GM18951 (cell line): Measurements from ENCODE around the gene P2RX4.
"Not testable (repeated sequence)": the region's sequence is repeated elsewhere in the genome, so short reads cannot be mapped to it uniquely, and the experiment has no call there.

Source experiments
- POLR2A ChIP-seq: IDR thresholded peaks from 4 replicates; pipeline ENCODE4 v1.6.1; 2011; ENCODE audit warnings: mild to moderate bottlenecking; ENCODE audit not compliant: insufficient read length, insufficient read depth; ENCODE audit errors: extremely low read depth
- in situ Hi-C: fragments of 300-500 bp; cut with MboI; formaldehyde crosslinking; loops from one replicate; pipeline ENCODE4 v1.12.0; 2022; ENCODE audit warnings: low sequenced_read_pairs, mixed read lengths, inconsistent platforms; ENCODE audit not compliant: unreplicated experiment

Gene P2RX4

DNA sequence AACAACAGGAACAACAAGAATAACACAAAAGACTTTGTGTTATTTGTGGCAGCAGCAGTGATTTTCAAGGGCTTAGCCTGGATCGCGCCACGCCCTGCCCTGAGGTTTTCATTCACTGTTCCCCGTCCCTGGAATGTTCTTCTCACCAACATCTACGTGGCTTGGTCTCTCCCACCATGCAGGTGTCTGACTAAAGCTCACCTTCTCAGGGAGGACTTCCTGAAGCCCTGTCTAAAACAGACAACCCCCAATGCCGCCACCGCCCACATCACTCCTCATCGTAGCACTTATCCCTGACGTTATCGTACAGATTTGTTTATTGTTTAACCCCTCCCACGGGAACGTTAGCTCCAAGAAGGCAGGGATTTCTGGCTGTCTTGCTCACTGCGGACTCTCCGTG lies 40.4 kb downstream of the P2RX4 start:
- no peak for TF ChIP-seq POLR2A
- in situ Hi-C loops: no loop called here

DNA sequence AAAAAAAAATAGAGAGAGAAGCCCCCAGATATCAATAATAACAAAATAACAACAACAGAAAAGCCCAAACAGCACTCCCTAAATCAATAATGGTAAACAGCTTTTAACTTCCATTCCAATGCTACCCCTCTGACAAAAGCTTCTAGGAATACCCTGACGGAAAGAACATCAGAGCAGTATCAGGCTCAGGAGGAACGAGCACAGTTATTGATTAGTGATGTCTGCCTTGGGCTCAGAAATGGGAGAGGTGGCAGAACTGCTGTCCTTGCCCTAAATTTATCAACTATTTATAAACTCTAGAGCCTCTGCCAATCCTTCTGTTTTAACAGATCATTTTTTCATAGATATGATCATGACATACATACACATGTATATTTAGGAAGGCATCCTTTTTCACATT lies 41.9 kb downstream of the P2RX4 start:
- TF ChIP-seq POLR2A: no peak
- in situ Hi-C loops: no loop called here

DNA sequence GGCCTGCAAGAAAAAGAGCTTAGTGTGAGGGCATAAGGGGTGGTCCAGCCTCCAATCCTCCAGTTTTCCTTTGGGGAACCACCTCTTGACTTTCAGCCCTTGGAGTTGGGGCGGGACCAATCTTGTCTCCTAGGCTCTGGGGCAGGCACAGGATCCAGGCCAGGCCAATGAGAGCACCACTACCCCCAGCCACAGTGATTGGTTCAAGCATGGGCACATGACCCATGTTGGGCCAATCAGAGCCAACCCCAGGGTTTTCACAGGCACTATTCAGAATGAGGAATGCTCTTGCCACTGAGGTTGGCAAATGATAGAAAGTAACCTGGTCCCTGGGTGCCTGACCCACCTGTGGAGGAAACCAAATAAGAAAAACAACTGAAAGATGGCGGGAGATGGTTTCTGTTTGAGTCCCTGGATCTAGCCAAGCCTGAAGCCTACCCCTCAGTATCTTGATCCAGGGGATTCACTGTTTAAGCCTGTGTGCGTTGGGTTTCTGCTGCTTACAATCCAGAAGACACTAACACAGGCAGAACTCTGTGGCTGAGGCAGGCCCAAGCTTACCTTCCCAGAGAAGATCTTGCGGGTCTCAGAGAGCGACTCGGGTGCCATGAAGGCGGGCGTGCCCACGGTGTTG lies 42.9 kb downstream of the P2RX4 start:
- in situ Hi-C loops: no loop called here
- TF ChIP-seq POLR2A: no peak

DNA sequence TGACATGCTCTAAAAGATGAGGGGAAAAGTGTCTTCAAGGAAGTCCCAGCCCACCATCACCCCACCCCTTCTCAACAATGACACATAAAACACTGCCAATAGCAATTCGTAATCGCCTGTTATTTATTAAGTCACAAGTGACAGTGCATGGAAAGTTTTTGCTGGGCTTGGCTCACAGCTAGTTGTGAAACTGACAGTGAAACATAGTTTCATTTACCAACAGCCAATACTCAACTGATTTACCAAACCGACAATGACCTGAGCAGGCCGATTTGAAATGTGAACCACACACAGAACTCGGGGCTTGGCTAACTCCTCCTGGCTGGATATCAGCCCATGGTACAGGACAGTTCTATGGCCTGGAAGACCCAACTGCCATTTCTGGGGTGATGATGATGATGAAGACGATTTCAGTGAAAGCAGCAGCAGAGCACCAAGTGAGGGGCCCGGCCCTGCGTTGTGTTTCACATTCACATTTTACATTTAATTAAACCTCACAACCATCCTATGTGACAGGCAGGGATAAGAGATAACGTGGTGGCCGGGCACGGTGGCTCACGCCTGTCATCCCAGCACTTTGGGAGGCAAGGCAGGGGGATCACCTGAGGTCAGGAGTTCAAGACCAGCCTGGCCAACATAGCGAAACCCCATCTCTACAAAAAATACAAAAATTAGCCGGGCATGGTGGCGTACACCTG lies 43.9 kb downstream of the P2RX4 start:
- TF ChIP-seq POLR2A: no peak

DNA sequence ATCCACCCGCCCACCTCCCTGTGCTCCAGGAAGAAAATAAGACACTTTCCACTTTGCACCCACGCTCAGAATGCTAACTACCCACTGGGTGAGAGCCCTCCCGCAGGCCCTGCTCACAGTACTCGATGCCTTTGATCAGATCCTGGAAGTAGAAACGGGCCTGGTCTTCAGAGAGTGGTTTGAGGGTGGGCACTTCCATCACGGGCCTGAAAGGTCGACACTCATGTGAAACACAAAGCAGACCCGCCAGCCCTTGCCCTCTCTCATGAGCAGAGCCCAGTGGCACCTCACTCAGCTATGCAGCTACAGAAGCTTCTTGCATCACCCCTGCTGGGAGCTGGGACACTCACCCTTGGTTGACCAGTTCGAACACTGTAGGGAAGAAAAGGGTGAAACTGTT lies 45.5 kb downstream of the P2RX4 start:
- in situ Hi-C loops: no loop called here
- TF ChIP-seq POLR2A: no peak

More for the DNA sequence above, 43.9 kb downstream of the P2RX4 start:
- in situ Hi-C loops: no loop called here

DNA sequence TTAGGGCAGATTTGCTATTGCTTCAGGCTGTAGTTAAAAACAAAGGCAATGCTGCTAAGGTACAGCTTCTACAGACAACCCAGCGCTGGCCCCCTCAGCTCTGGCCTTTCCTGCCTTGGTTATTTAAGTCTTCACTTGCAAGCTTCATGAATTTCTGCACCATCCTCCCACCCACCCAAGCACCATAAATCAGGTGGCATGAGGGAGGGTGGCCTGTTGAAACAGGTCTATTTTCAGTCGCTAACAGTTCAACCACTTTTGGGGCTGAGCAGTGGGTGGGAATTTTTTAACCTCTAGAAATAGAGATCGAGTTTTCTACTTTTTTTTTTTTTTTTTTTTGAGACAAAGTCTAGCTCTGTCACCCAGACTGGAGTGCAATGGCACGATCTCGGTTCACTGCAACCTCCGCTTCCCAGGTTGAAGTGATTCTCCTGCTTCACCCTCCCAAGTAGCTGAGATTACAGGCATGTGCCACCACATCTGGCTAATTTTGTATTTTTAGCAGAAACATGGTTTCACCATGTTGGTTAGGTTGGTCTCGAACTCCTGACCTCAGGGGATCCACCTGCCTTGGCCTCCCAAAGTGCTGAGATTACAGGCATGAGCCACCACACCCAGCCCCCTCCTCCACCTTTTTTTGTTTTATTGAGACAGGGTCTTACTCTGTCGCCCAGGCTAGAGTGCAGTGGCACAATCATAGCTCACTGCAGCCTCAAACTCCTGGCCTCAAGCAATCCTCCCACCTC lies 47.9 kb downstream of the P2RX4 start:
- in situ Hi-C loops: not testable (repeated sequence)

DNA sequence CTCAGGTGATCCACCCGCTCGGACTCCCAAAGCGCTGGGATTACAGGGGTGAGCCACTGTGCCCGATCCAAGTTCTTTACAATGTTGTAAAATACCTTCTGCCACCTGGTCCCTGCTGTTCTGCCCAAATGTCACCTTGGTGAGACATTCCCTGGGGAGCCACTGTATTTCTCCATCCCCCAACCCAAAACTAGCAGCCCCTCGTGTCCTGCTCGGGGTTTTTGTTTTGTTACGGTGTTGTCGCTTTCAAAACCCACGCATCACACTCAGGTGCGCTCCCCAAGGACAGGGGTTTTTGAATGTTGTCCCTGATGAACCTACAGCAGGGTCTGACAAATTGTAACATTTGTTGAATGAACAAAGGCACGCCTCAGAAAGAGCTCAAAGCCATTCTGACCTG lies 49.1 kb downstream of the P2RX4 start:
- in situ Hi-C loops: no loop called here
- TF ChIP-seq POLR2A: no peak

DNA sequence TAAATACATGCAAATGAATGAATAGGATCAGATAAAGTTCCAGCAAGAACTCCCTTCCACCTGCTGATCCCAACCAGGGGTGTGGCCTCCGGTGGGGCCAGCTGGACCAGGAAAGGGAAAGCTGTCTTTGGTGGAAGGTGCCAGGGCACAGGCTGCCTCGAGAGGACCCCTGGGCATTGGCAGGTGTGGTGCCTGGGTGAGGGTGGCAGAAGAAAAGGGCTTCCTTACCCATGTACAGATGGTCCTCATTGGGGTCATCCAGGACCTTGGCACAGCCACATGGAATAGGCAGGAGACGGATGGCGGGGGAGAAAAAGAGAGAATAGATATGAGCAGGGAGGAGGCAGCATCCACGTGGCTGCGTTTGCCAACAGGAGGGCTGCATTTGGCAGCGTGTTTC lies 50.2 kb downstream of the P2RX4 start:
- in situ Hi-C loops: no loop called here
- TF ChIP-seq POLR2A: no peak

DNA sequence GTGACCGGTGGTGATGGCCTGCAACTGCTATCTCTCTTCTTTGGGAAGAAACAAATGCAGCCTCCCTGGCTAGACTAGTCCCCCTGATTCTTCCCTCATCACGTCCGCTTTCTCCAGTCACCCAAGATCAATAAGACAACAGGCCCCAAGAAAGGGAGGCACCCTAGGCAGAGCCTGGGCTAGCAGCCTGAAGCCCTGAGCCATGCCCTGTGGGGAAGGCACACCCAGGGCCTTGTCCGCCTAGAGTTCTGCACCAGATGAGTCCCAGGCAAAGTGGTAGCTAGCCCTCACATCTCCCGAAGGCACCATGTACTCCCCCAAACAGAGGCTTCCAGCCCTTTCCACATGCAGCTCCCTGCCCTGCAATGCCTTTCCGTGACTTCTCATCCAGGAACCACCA lies 51.5 kb downstream of the P2RX4 start:
- in situ Hi-C loops: no loop called here
- no peak for TF ChIP-seq POLR2A

DNA sequence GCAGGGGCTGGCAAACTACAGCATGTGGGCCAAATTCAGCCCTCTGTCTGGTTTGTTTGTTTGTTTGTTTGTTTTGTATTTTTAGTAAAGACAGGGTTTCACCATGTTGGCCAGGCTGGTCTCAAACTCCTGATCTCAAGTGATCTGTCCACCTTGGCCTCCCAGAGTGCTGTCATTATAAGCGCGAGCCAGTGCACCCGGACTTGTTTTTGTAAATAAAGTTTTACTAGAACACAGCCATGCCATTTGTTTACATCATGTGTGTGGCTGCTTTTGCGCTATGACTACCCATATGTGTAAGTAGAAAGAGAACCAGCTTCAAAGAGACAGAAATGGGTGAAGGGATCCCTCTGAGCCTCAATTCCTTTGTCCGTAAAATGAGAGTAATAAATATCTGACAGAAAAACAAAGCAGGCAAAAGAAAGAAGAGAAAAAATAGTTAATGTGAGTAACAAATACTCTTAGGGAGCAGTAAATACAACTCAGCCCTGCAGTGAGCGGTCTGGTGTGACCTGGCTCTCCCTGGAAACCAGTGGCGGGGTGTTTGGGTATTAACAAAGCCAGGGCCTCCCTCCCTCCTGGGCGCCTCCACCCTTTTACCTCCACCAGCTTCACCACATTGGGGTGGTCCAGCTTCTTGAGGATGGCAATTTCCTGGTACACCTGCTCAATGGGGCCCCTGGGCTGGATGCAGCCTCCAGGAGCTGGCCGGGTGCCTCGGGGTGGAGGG lies 53.4 kb downstream of the P2RX4 start:
- in situ Hi-C loops: no loop called here
- TF ChIP-seq POLR2A: no peak

DNA sequence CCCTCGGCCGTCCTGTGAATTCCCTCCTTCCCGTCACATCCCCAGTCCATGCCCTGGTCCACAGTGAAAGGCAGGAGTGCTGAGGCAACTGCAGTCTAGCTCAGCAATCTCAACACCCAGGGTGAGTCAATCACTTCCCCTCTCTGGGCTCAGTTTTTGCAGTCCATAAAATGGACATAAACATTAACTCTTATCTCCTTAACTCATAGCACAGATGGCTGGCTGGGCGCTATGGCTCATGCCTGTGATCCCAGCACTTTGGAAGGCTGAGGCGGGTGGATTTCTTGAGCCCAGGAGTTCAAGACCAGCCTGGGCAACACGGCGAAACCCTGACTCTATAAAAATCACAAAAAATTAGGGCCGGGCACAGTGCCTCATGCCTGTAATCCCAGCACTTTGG lies 54.2 kb downstream of the P2RX4 start:
- in situ Hi-C loops: no loop called here
- no peak for TF ChIP-seq POLR2A

DNA sequence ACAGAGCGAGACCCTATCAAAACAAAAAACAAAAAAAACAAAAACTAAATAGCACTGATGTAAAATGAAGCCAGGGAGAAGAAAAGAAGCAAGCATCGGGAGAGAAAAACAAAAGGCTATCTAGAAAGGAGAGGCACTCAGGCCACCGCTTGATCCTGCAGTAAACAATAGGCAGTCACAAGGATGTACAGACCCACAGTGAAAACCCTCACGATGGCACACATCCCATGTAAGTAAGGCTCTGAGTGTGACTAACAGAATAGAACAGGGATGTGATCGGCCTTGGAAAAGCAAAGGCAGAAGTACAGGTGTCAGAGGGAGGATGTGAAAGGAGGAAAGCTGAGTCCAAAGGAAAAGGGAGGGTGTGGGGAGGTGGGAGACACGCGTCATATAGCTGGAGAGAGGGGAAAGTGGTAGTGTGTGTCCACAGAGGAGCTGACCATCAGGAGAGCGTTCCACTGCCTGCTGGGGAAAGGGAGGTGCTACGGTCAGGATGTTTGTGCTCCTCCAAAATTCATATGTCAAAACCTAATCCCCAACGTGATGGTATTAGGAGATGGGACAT lies 55.1 kb downstream of the P2RX4 start:
- in situ Hi-C loops: no loop called here
- no peak for TF ChIP-seq POLR2A

DNA sequence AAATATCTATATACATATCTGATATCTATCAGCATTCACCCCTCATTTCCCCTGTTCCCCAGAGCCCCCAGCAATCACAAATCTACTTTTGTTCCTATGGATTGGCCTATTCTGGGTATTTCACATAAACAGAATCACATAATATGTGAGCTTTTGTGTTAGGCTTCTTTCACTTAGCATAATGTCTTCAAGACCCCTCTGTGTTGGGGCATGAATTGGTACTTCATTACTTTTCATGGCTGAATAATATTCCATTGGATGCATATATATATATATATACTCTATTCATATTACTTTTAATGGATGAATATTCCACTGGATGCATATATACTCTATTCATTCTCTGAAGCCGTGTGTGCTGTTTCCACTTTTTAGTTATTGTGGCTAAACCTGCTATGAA lies 57.9 kb downstream of the P2RX4 start:
- no peak for TF ChIP-seq POLR2A
- in situ Hi-C loops: no loop called here

DNA sequence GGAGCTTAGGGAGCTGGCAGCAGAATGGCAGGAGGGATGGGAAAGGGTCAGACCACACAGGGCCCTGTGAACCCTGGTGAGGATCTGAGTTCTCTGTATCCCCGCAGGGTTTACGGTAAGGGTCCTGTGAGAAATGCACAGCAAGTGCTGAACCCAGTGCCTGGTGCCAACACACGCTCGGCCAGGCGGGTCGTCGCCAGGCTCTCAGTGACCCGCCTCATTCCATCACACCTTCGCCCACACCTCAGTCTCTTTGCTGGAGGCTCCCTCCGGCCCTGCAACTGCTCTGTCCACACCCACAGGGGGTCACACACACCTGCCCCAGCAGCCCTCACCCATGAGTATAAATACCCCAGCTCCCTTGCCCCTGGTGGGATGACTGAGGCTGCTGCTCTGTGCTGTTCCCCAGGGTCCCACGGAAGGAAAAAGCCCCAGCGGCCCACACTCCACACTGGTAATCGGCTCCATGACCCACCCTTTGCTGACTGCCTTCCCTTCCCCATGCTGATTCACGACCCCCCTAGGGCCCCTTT lies 63.5 kb downstream of the P2RX4 start:
- in situ Hi-C loops: no loop called here
- no peak for TF ChIP-seq POLR2A
